Fibroblast of the aortic adventitia (primary cell): Measurements from ENCODE around the gene ZNF500. TPM values are rescaled to one million over a fixed set of nuclear protein-coding genes. Genes with fewer than 3 reads are reported as not detected.

Source experiments
- DNase-seq: peaks from one replicate; pipeline ENCODE4 v3.0.0-alpha.2; 2010; ENCODE audit warnings: low read depth
- H3K4me3 ChIP-seq: 2 replicates; pipeline ENCODE4 v1.5.1; 2011; ENCODE audit warnings: low read depth, mild to moderate bottlenecking, control low read depth, low read length, moderate library complexity
- small RNA-seq: library from RNA; depleted of rRNA; stranded (forward); fragments of <200 nt; gene quantifications from one replicate; pipeline ENCODE3, GENCODE V24; 2012
- total RNA-seq: library from RNA; depleted of rRNA; stranded (reverse); fragments of >200 nt; gene quantifications from 2 replicates; pipeline ENCODE4 v1.2.3, GENCODE V29; 2012; ENCODE audit warnings: low replicate concordance
- TF ChIP-seq, protein P1 (sequence below): IDR thresholded peaks from 2 replicates; pipeline ENCODE4 v1.5.1; 2011; ENCODE audit warnings: mild to moderate bottlenecking, low read length, control low read depth, inconsistent platforms; ENCODE audit not compliant: insufficient read depth

The ZNF500 gene
- total RNA-seq, 1 donor = 8.3 TPM

GRCh38 chr16:4700997-4701743 lies 65.8 kb downstream of the ZNF500 start:
- TF ChIP-seq, protein P1, sequence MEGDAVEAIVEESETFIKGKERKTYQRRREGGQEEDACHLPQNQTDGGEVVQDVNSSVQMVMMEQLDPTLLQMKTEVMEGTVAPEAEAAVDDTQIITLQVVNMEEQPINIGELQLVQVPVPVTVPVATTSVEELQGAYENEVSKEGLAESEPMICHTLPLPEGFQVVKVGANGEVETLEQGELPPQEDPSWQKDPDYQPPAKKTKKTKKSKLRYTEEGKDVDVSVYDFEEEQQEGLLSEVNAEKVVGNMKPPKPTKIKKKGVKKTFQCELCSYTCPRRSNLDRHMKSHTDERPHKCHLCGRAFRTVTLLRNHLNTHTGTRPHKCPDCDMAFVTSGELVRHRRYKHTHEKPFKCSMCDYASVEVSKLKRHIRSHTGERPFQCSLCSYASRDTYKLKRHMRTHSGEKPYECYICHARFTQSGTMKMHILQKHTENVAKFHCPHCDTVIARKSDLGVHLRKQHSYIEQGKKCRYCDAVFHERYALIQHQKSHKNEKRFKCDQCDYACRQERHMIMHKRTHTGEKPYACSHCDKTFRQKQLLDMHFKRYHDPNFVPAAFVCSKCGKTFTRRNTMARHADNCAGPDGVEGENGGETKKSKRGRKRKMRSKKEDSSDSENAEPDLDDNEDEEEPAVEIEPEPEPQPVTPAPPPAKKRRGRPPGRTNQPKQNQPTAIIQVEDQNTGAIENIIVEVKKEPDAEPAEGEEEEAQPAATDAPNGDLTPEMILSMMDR = no peak
- no peak for DNase-seq
- H3K4me3 ChIP-seq = no peak overlapping the region

DNA sequence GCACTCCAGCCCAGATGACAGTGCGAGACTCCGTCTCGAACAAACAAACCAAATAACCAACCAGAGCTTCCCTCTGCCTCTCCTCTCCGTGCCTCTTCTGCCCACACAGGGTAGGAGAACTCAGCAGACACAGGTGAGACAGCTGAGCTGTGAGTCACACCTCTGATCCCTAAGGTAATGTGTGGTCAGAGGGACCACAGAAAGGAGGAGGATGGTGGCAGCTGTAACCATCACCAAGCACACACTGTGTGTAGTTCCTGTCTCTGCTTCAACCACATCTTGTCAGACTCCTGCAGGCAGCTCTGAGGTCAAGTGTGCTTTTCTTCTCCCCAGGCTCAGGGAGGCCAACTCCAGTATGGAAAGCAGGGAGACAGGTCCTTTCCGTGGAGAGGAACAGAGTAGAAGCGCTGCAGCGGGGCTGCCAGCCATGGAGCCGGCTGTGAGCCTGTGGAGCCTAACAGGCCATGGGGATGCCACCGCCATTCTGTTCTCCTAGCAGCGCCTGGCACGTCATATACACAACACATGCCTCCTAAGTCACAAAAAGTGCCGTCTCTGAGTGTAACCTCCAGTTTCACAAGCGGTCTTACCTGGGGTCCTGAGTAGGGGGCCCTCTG lies 66.5 kb downstream of the ZNF500 start:
- H3K4me3 ChIP-seq = no peak overlapping the region
- TF ChIP-seq, protein P1 = no peak
- no peak for DNase-seq

- TF ChIP-seq, protein P1 = no peak
- no peak for DNase-seq
- H3K4me3 ChIP-seq = no peak overlapping the region
These were observed 67.9 kb downstream of the ZNF500 start for GRCh38 chr16:4699046-4699556.

- H3K4me3 ChIP-seq = no peak overlapping the region
- TF ChIP-seq, protein P1 = no peak
- DNase-seq = no peak
These were observed 68.5 kb downstream of the ZNF500 start for GRCh38 chr16:4698321-4699045.

Small RNA genes within 50 kb of the gene (small RNA-seq; reads per million reads assigned to genes)
- not detected for gene RF00017

Other genes with a start within 250 kb of the ZNF500 start
- 11.8 and 20.3 TPM in 2 replicates for gene CDIP1, start 228.4 kb downstream of the ZNF500 start, total RNA-seq
- gene C16orf96, start 210.8 kb downstream of the ZNF500 start, total RNA-seq = under 0.01 TPM in 1 of 2 replicates, not detected in the other
- 5.2 and 7.1 TPM in 2 replicates for gene UBALD1, start 152.3 kb downstream of the ZNF500 start, total RNA-seq
- 24.5 and 34.3 TPM in 2 replicates for gene MGRN1, start 142.3 kb downstream of the ZNF500 start, total RNA-seq
- 15.4 and 48.3 TPM in 2 replicates for gene NUDT16L1, start 73.6 kb downstream of the ZNF500 start, total RNA-seq
- 22.0 and 28.2 TPM in 2 replicates for gene ANKS3, start 32.9 kb downstream of the ZNF500 start, total RNA-seq
- 1.4 TPM in 1 of 2 replicates, not detected in the other for gene DNAAF8, start 32.6 kb downstream of the ZNF500 start, total RNA-seq
- gene SEPTIN12, start 21.2 kb upstream of the ZNF500 start, total RNA-seq = not detected in 2 replicates
- not detected in 2 replicates for gene SMIM22, start 28.2 kb upstream of the ZNF500 start, total RNA-seq
- 9.1 and 14.4 TPM in 2 replicates for gene ROGDI, start 35.5 kb upstream of the ZNF500 start, total RNA-seq
- 42.4 and 55.0 TPM in 2 replicates for gene GLYR1, start 80.1 kb upstream of the ZNF500 start, total RNA-seq
- 37.7 and 47.8 TPM in 2 replicates for gene UBN1, start 80.3 kb upstream of the ZNF500 start, total RNA-seq
- gene PPL, start 170.0 kb upstream of the ZNF500 start, total RNA-seq = 53.9 and 57.9 TPM in 2 replicates
- 1.2 and 3.0 TPM in 2 replicates for gene SEC14L5, start 191.2 kb upstream of the ZNF500 start, total RNA-seq